SK-N-MC (cell line): ENCODE measurements around the gene GJA3.

Experiments used
- DNase-seq: peaks from one replicate; pipeline ENCODE4 v3.0.0-alpha.2; 2011; ENCODE audit warnings: low read depth, low spot score
- H3K27ac ChIP-seq: fragments of 200-600 bp; sonication (generic); 2 replicates; pipeline ENCODE4 v1.5.1; 2016; ENCODE audit warnings: mixed run types
- H3K36me3 ChIP-seq: fragments of 200-600 bp; sonication (generic); 2 replicates; pipeline ENCODE4 v1.6.1; 2017; ENCODE audit warnings: antibody characterized with exemption, low read length, mixed read lengths; ENCODE audit not compliant: insufficient read depth
- H3K4me3 ChIP-seq: fragments of 200-600 bp; sonication (generic); 2 replicates; pipeline ENCODE4 v1.5.1; 2016
- H3K9ac ChIP-seq: fragments of 200-600 bp; sonication (generic); 2 replicates; pipeline ENCODE4 v1.8.0; 2017; ENCODE audit warnings: mixed run types, mixed read lengths; ENCODE audit not compliant: insufficient read length
- H3K9me3 ChIP-seq: fragments of 200-600 bp; sonication (generic); 2 replicates; pipeline ENCODE4 v1.6.1; 2017; ENCODE audit warnings: low read depth, mild to moderate bottlenecking, antibody characterized with exemption, low read length, moderate library complexity, mixed read lengths
- EZH2 ChIP-seq: fragments of 200-600 bp; sonication (generic); IDR thresholded peaks from one replicate; pipeline ENCODE4 v1.6.1; 2017; ENCODE audit warnings: antibody characterized with exemption
- FOXP2 ChIP-seq: optimal IDR thresholded peaks from 2 replicates; pipeline ENCODE3; 2011; ENCODE audit warnings: mild to moderate bottlenecking, moderate library complexity; ENCODE audit not compliant: insufficient read depth; ENCODE audit errors: extremely low read length, control extremely low read depth
- POLR2AphosphoS5 ChIP-seq: IDR thresholded peaks from 2 replicates; pipeline ENCODE4 v1.6.1; 2012; ENCODE audit warnings: mild to moderate bottlenecking, low read depth, low read length, borderline replicate concordance

The GJA3 gene

DNA sequence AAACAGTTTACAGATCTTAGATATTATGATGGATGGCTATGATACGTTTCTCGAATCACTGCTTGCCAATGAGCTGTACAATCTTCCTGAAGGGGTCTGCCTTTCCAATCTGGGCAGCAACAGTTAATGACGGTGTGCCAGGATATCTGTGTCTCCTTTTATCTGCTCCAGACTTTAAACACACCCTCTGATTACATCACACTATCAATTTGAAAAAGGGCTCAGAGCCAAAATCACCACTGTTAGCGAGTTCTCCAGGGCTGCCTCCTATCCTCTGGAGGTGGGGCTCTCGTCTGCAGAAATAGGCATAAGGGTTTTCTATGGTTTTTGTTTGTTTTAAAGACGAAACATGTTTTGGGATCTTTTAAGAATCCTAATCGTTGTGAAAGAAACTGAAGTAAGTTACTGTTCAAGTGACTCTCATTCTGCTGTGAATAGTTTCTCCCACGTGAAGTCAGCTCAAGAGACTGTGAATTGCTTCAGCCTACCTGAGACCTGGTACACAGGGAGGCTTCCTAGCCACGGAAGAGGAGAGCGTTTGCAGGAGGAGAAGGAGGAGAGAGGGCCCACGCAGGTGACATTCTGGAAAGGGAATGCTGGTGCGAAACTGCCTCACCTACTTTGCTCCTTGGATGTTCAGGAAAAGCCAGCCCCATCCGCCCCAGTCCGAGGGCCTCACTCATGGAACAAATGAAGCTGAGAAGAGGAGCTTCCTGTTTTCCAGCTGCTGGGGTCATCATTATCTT is 15.2 kb upstream of the GJA3 start:
- no peaks in the 10 kb centered on the region for H3K9me3 ChIP-seq
- TF ChIP-seq POLR2AphosphoS5: no peak
- TF ChIP-seq EZH2: no peak
- TF ChIP-seq FOXP2: no peak
- no peak overlapping the region for H3K4me3 ChIP-seq
- H3K36me3 ChIP-seq: no peaks in the 10 kb centered on the region
- no peak overlapping the region for H3K27ac ChIP-seq
- no peak overlapping the region for H3K9ac ChIP-seq
- DNase-seq: no peak

DNA sequence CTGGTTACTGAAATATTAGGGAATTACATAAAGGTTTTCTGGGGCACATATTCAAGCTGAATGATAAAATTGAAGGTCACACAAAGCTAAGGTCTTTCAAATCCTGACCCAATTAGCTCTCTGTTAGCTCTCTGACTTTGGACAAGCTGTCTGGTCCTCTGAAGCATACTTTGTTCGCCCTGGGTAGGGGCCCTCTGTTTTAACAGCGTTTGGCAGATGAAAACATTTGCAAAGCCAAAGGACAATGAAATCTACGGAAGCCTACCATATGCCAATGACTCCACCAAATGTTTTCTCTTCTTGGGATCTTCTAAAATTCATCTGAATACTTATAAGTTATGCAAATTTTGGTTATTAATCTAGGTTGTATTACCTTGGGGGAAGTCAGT is 14.5 kb upstream of the GJA3 start:
- H3K9ac ChIP-seq: no peak overlapping the region
- no peak overlapping the region for H3K27ac ChIP-seq
- TF ChIP-seq EZH2: no peak

DNA sequence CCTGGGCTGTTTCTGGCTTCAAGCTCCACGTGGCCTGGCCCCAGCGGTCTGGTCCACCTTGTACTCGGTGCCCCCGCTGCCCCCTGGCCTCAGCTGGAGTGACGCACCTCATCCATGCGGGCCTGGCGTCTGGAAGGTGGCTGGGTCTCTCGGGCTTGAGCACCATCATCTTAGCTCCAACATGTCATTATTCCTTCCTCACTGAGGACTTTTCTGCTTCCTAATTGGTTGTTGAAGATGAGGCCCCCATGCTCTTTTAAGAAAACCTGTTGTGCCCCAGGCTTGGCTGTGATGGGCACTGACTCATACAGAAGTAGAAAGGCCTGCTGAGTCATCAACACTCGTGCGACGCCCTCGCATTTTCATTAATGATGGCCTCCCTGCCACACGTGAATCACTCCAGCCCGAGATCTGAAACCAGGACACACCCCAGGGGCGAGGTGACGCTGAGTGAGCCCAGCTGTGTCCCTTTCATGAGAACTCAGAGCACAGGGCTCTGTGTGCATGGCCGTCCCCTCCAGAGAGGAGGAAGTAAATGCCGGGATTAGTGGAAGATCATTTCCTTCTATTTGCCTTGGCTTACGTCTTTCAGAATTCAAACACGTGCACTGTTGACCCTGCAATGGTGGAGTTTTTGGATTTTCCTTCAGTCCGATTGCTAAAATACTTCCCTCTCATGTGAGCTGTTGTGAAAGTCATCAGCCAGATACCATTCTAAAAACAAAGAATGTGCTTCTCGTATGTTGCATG is 14.0 kb upstream of the GJA3 start:
- no peak for TF ChIP-seq FOXP2
- TF ChIP-seq EZH2: no peak
- TF ChIP-seq POLR2AphosphoS5: no peak
- Histone ChIP-seq H3K36me3 (no peaks in the 10 kb centered on the region), H3K4me3 (no peak overlapping the region), H3K9ac (no peak overlapping the region), H3K9me3 (no peaks in the 10 kb centered on the region), H3K27ac (no peak overlapping the region)
- DNase-seq: no peak

More for the DNA sequence above, 14.5 kb upstream of the GJA3 start:
- DNase-seq: no peak
- Histone ChIP-seq H3K4me3 (no peak overlapping the region), H3K9me3 (no peaks in the 10 kb centered on the region), H3K36me3 (no peaks in the 10 kb centered on the region)

DNA sequence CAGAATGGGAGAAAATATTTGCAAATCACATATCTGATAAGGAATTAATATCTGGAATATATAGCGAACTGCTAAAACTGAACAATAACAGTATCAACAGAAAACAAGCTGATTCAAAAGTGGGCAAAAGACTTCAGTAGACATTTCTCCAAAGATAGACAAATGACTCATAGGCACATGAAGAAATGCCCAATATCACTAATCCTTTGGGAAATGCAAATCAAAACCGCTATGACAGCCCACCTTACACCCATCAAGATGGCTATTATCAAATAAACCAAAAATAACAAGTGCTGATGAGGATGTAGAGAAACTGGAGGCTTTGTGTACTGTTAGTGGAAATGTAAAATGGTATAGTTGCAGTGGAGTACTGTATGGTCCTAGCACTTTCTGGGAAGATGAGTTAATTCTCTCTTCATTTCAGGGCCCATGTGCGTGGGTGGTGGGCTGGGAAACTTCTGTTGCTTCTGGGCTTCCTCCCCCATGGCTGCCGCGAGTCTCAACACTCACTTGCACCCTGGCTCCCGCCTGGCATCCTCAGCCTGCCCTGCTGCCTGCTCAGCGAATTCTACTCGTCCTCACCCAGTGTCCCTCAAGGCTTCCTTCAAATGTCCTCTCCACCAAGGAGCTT is 12.4 kb upstream of the GJA3 start:
- no peaks in the 10 kb centered on the region for H3K36me3 ChIP-seq
- H3K9ac ChIP-seq: no peak overlapping the region
- H3K9me3 ChIP-seq: no peaks in the 10 kb centered on the region
- DNase-seq: no peak
- no peak overlapping the region for H3K4me3 ChIP-seq
- no peak for TF ChIP-seq FOXP2
- no peak overlapping the region for H3K27ac ChIP-seq

DNA sequence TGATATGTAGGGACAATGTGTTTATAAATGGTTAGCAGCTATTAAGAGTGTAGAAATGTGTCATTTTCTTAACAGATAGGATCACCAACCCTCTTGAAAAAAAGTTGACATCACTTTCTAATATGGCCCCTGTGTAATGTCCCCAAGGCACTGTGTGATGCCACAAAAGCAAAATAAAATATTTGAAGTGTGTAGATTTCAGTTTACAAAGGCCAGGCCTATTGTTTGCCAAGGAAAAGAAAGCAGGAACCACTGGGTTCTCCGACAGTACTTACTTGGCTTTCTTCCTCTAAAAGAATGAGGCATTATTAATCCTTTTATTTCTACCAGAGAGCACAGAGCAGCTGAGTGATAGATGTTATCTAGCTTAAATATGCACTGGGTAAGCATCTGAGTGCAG is 10.5 kb upstream of the GJA3 start:
- DNase-seq: no peak
- Histone ChIP-seq H3K4me3 (no peak overlapping the region), H3K36me3 (no peaks in the 10 kb centered on the region), H3K27ac (no peak overlapping the region), H3K9me3 (no peaks in the 10 kb centered on the region), H3K9ac (no peak overlapping the region)
- TF ChIP-seq FOXP2: no peak
- no peak for TF ChIP-seq POLR2AphosphoS5
- TF ChIP-seq EZH2: no peak

DNA sequence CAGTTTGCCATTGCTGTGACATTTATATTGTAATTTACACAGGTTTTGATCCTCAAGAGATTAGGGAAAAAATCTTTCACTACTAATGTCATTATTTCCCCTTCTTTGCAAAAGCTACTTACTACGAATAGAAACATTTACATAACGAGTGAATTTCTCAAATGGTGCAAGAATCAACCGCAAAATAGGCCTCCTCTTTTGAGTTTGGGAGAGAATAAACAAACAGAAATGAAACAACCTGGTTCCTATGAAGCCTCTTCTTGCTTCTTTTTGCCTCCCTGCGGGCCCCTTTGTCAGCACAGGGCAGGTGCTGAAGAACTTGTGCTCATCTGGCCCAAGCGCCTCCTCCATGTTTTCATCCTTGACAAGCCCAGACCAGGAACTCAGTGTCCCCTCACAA is 10.1 kb upstream of the GJA3 start:
- no peaks in the 10 kb centered on the region for H3K9me3 ChIP-seq
- H3K27ac ChIP-seq: no peak overlapping the region
- DNase-seq: no peak
- no peaks in the 10 kb centered on the region for H3K36me3 ChIP-seq
- H3K4me3 ChIP-seq: no peak overlapping the region
- no peak overlapping the region for H3K9ac ChIP-seq
- TF ChIP-seq EZH2 (no peak), POLR2AphosphoS5 (no peak), FOXP2 (no peak)

DNA sequence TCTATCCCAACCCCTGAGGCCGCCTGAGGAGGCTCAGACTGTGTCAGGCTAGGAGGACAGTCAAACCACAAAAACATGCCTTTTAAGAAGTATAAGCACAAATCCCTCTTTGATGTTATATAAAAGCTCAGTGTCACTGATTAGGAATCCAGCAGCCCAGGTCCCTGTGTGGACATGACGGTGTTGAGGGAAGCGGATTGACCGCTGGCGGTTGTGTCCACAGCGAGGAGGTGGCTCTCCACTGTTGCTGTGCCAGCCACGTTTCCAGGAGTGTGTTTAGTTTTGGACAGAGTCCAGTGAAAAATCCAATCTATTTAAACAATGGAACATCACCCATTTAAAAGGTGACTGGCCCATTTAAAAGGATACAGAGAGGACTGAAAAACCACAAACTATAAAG is 7.5 kb upstream of the GJA3 start:
- TF ChIP-seq EZH2 (no peak), FOXP2 (no peak), POLR2AphosphoS5 (no peak)
- Histone ChIP-seq H3K27ac (no peak overlapping the region), H3K36me3 (no peaks in the 10 kb centered on the region), H3K9me3 (no peaks in the 10 kb centered on the region), H3K4me3 (no peak overlapping the region), H3K9ac (no peak overlapping the region)
- DNase-seq: no peak

DNA sequence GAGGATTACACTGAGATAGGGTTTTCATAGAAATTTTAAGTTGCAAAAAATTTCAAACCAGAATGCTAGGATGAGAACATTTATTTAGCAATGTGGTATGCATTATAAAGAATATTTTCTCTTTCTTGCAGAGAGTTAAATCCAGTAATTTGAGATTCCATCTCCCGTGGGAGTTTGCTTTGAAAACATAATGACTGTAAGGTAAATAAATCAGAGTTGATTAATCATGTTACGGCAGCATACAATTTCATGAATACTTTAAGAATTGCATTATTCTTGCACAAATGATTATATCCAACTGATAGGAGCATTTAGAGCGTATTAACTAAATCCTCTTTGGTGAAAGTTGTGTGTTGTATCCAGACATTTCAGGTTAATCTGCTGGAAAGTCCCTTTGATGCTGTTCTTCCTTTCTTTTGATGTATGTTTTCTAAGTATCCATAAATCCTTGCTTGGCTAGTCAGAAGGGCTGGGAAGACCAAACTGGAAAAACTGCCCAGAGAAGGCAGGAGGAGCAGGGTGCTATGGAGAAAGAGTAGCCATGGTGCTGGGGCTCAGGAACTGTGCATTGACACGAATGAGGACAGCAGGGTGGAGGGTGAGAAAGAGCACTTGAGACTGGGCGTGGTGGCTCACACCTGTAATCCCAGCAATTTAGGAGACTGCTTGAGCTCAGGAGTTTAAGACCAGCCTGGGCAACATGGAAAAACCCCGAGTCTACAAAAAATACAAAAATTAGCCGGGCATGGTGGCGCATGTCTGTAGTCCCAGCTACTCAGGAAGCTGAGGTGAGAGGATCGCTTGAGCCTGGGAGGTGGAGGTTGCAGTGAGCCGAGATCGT is 4.8 kb upstream of the GJA3 start:
- H3K4me3 ChIP-seq: no peak overlapping the region
- no peak overlapping the region for H3K9ac ChIP-seq
- no peak overlapping the region for H3K27ac ChIP-seq
- no peaks in the 10 kb centered on the region for H3K36me3 ChIP-seq
- H3K9me3 ChIP-seq: no peaks in the 10 kb centered on the region
- no peak for DNase-seq
- TF ChIP-seq FOXP2 (no peak), POLR2AphosphoS5 (no peak), EZH2 (no peak)
